GM12865 (cell line): ENCODE results near the gene MICAL2.

Experiments used
- DNase-seq: peaks from one replicate; pipeline ENCODE4 v3.0.0; 2010; ENCODE audit warnings: low read depth
- H3K4me3 ChIP-seq: 2 replicates; pipeline ENCODE4 v1.5.1; 2011; ENCODE audit warnings: mild to moderate bottlenecking, low read depth, low read length, control low read depth
- CTCF ChIP-seq: IDR thresholded peaks from 2 replicates; pipeline ENCODE4 v1.5.1; 2011; ENCODE audit warnings: low read length, control low read depth, low read depth, inconsistent platforms; ENCODE audit not compliant: insufficient read depth; ENCODE audit errors: missing control alignments

The MICAL2 gene

GRCh38 chr11:12160231-12160630 is 49.8 kb downstream of the MICAL2 start:
- DNase-seq, result no peak
- no peak overlapping the region for H3K4me3 ChIP-seq
- no peak for TF ChIP-seq CTCF

GRCh38 chr11:12160680-12161079 is 50.3 kb downstream of the MICAL2 start:
- DNase-seq, result no peak
- H3K4me3 ChIP-seq, result no peak overlapping the region
- no peak for TF ChIP-seq CTCF

GRCh38 chr11:12161137-12161536 is 50.7 kb downstream of the MICAL2 start:
- DNase-seq, result no peak
- TF ChIP-seq CTCF, result no peak
- H3K4me3 ChIP-seq, result no peak overlapping the region

GRCh38 chr11:12161603-12162350 is 51.4 kb downstream of the MICAL2 start:
- TF ChIP-seq CTCF, result no peak
- DNase-seq, result no peak

GRCh38 chr11:12162652-12163051 is 52.3 kb downstream of the MICAL2 start:
- TF ChIP-seq CTCF, result peak; percentile 6
- no peak overlapping the region for H3K4me3 ChIP-seq
- peak; percentile 31 for DNase-seq

More at GRCh38 chr11:12161603-12162350, 51.4 kb downstream of the MICAL2 start:
- no peak overlapping the region for H3K4me3 ChIP-seq

- no peak for DNase-seq
- no peak for TF ChIP-seq CTCF
- H3K4me3 ChIP-seq, result no peak overlapping the region
Measured at GRCh38 chr11:12163181-12163941, 53.0 kb downstream of the MICAL2 start.
